Hepatocyte (in vitro differentiated cells): ENCODE measurements around the gene MINAR1.

Experiments used
- CTCF ChIP-seq: fragments of 200-600 bp; sonication (generic); IDR thresholded peaks from 2 replicates; pipeline ENCODE4 v1.5.1; 2016; ENCODE audit warnings: antibody characterized with exemption, mild to moderate bottlenecking; ENCODE audit not compliant: poor library complexity
- EZH2phosphoT487 ChIP-seq: fragments of 200-600 bp; sonication (generic); IDR thresholded peaks from one replicate; pipeline ENCODE4 v1.6.1; 2018; ENCODE audit warnings: antibody characterized with exemption, mild to moderate bottlenecking, low read depth, moderate library complexity; ENCODE audit not compliant: unreplicated experiment, severe bottlenecking

DNA sequence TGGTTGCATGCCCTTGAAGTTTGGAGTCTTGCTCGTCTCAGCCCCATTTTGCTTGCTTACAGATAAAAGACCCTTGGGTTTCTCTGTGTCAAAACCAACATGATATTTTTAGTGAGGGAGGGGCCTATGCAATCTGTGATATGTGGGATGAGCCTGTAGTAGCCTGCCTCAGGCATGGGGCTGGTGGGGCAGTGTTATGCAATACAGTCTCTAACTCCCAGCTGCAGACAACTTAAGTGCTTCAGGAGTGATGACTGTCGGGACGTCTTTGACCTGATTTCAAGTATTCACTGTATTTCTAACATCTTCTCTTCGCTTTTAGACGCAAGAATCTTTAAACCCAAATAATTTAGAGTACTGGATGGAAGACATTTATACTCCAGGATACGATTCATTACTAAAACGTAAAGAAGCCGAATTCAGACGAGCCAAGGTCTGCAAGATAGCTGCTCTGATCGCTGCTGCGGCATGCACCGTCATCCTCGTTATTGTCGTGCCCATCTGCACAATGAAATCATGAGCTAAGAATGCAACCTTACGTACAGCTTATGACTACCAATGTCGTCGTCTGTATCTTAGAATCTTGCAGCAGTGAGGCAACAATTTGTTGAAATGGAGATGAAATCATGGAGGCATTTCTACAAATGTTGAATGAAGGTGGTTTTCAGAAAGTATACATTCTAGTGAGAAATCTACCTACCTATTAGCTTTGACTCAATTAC is 35.9 kb downstream of the MINAR1 start:
- no peak for TF ChIP-seq CTCF
- TF ChIP-seq EZH2phosphoT487: no peak
